Measurements from ENCODE around the gene TIPRL. TPM values are rescaled to one million over a fixed set of nuclear protein-coding genes. Genes with fewer than 3 reads are reported as not detected.
A peak's percentile ranks its signal among the peaks of the same experiment; 100 is the strongest.
"Not testable (repeated sequence)": the region's sequence is repeated elsewhere in the genome, so short reads cannot be mapped to it uniquely, and the experiment has no call there.

The TIPRL gene
- total RNA-seq, 1 experiment from 2014 or later = 41.5 TPM

DNA sequence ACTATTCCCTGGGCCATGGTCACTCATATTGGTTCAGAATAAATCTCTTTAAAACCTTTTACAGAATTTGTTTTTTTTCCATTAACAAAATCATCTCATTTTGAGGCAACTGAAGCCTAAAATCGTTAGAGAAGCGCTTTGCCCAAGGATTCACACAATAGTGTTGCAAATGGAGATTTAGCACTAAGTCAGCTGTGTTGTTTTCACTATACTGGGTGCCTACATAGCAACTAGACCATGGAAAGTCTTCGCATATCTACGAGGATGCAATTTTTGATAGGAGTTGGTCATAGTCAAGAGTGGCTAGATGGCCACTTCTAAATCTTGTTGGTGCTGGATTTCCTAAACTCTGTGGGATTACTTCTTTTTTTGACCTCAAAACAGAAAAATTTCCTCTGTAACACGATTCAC lies 530 bp upstream of the TIPRL start:
- Histone ChIP-seq H3K9me3 (replicated peaks) (no peaks in the 10 kb centered on the region), H3K36me3 (no peaks in the 10 kb centered on the region), H3K27ac (peak overlapping the region; percentile 75), H3K4me1 (peaks cover 6% of the 10 kb centered on the region), H3K27me3 (no peaks in the 10 kb centered on the region), H3K4me3 (peak overlapping the region; percentile 87)
- no peak for DNase-seq

GRCh38 chr1:168179438-168180147 lies 831 bp downstream of the TIPRL start:
- Histone ChIP-seq H3K27me3 (no peaks in the 10 kb centered on the region), H3K4me1 (peaks cover 6% of the 10 kb centered on the region), H3K4me3 (peak overlapping the region; percentile 87), H3K27ac (peak overlapping the region; percentile 75), H3K36me3 (no peaks in the 10 kb centered on the region), H3K9me3 (replicated peaks) (no peaks in the 10 kb centered on the region)
- peak in 1 of 2 experiments; percentile 14 for DNase-seq

GRCh38 chr1:168180148-168180524 lies 1.4 kb downstream of the TIPRL start:
- peak in 1 of 2 experiments; percentile 22 for DNase-seq
- Histone ChIP-seq H3K9me3 (replicated peaks) (no peaks in the 10 kb centered on the region), H3K4me3 (peak overlapping the region; percentile 87), H3K27ac (no peak overlapping the region), H3K36me3 (peaks cover 2% of the 10 kb centered on the region; the same call in 1 of the 2 replicates), H3K27me3 (no peaks in the 10 kb centered on the region), H3K4me1 (peaks cover 6% of the 10 kb centered on the region)

- H3K36me3 ChIP-seq; H3K4me1 ChIP-seq; H3K27ac ChIP-seq; H3K27me3 ChIP-seq; H3K4me3 ChIP-seq; H3K9me3 ChIP-seq (replicated peaks); DNase-seq: not testable (repeated sequence)
Observed at GRCh38 chr1:168181063-168181720, 2.4 kb downstream of the TIPRL start.

DNA sequence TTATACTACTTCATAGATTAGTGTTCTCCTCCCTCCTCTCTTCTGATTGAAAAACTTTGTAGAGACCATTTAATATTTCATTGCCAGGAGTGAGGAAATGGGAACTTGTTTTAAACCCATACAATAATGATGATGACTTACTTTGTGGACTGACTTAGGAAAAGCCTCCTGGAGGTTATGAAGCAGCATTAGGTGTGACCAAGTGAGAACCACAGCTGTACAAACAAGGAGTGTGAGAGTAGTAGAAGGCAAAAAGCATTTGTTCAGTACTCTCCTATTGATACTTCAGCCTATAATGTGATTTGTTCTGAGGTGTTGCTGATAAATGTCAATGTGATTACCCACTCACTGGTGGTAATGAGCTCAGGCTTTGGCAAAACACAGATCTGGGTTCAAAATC lies 8.4 kb downstream of the TIPRL start:
- Histone ChIP-seq H3K9me3 (replicated peaks) (no peaks in the 10 kb centered on the region), H3K27ac (peak overlapping the region; percentile 28), H3K36me3 (peaks cover 24% of the 10 kb centered on the region), H3K4me1 (no peaks in the 10 kb centered on the region), H3K4me3 (no peak overlapping the region), H3K27me3 (no peaks in the 10 kb centered on the region)
- DNase-seq = peak in 1 of 2 experiments; percentile 34

DNA sequence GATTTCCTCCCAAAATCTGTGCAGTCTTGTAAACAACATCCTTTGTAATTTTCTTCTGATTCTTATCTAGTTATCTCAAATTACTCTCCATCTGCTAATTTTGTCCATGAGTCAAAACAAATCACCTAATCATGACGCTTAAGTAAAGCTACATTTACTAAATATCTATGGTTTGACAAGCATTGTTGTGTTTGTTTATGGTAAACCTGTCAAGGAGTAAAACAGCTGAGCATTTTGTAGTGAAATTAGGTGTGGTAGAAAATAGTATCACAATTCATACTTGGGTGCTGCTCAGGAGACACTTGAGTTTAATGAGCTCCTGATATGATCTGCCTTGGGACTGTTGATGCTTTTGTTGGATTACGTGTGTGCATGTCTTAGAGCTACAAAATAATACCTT lies 11.6 kb downstream of the TIPRL start:
- peaks cover 21% of the 10 kb centered on the region for H3K36me3 ChIP-seq
- DNase-seq = no peak
- no peaks in the 10 kb centered on the region for H3K4me1 ChIP-seq
- no peak overlapping the region for H3K27ac ChIP-seq
- H3K9me3 ChIP-seq (replicated peaks) = no peaks in the 10 kb centered on the region
- H3K27me3 ChIP-seq = no peaks in the 10 kb centered on the region
- no peak overlapping the region for H3K4me3 ChIP-seq

- DNase-seq = no peak
- Histone ChIP-seq H3K27ac (no peak overlapping the region), H3K9me3 (replicated peaks) (no peaks in the 10 kb centered on the region), H3K27me3 (no peaks in the 10 kb centered on the region), H3K4me3 (no peak overlapping the region), H3K36me3 (peaks cover 28% of the 10 kb centered on the region), H3K4me1 (no peaks in the 10 kb centered on the region)
Observed at GRCh38 chr1:168195199-168196135, 16.7 kb downstream of the TIPRL start.

DNA sequence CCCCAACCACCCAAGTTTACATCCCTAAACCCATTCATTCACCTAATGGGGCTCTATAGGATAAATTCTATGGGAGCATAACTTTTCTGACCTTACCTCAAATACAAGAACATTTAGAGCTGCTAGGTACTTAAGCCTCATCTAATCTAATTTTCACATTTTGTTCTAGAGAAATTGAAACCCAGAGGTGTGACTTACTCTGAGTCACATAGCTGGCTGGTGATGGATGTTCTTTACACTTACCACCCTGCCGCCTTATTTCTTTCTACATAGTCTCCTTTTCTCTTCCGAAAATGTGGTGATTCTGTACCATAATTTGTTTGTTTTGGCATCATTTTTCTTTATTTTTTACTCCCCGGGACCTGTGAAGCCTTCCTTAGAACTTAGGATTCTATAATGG lies 20.3 kb downstream of the TIPRL start:
- no peaks in the 10 kb centered on the region for H3K9me3 ChIP-seq (replicated peaks)
- no peaks in the 10 kb centered on the region for H3K27me3 ChIP-seq
- peaks cover 29% of the 10 kb centered on the region for H3K36me3 ChIP-seq
- no peak overlapping the region for H3K4me3 ChIP-seq
- no peak overlapping the region for H3K27ac ChIP-seq
- DNase-seq = no peak
- no peaks in the 10 kb centered on the region for H3K4me1 ChIP-seq

GRCh38 chr1:168202941-168203654 lies 24.3 kb downstream of the TIPRL start:
- Histone ChIP-seq H3K27me3 (no peaks in the 10 kb centered on the region), H3K36me3 (peaks cover 21% of the 10 kb centered on the region), H3K4me1 (no peaks in the 10 kb centered on the region), H3K4me3 (no peak overlapping the region), H3K9me3 (replicated peaks) (0 out of 2 replicates have a peak, but pooled peaks cover 2% of the 10 kb centered on the region), H3K27ac (no peak overlapping the region)
- no peak for DNase-seq

DNA sequence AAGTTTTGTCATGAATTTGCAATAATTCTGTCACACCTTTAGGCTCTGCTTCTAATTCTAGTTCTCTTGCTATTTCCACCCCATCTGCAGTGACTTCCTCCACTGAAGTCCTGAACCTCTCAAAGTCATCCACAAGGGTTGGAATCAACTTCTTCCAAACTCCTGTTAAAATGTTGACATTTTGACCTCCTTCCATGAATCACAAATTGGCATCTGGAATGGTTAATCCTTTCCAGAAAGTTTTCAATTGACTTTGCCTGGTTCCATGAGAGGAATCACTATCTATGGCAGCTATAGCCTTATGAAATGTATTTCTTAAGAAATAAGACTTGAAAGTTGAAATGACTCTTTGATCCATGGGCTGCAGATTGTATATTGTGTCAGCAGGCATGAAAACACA lies 27.3 kb downstream of the TIPRL start:
- no peak overlapping the region for H3K27ac ChIP-seq
- no peaks in the 10 kb centered on the region for H3K27me3 ChIP-seq
- no peak for DNase-seq
- H3K36me3 ChIP-seq = peaks cover 10% of the 10 kb centered on the region
- no peaks in the 10 kb centered on the region for H3K4me1 ChIP-seq
- H3K4me3 ChIP-seq = no peak overlapping the region
- H3K9me3 ChIP-seq (replicated peaks) = 0 out of 2 replicates have a peak, but pooled peaks cover 2% of the 10 kb centered on the region

- not testable (repeated sequence) for H3K4me3 ChIP-seq; H3K4me1 ChIP-seq; DNase-seq; H3K27me3 ChIP-seq; H3K27ac ChIP-seq; H3K9me3 ChIP-seq (replicated peaks); H3K36me3 ChIP-seq
Observed at GRCh38 chr1:168207673-168208072, 28.9 kb downstream of the TIPRL start.

DNA sequence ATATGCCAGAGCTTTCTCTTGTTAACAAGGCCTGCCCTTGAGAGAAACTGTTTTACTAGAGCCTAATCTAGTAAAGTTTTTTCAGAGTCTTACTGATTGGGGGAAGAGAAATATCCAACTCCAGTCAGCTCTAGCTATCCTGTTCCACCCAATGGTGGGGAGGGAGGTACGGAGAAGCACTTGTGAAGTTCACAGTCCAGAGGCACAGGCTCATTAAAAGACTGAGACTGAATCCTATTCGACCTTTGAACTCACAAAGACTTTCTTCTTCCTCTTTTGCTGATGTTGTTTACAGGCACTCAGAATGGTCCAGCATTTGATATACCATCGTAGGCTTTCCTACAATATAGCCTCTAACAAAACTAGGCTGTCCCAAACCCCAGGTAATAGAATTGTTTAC lies 31.6 kb downstream of the TIPRL start:
- no peaks in the 10 kb centered on the region for H3K27me3 ChIP-seq
- no peak for DNase-seq

GRCh38 chr1:168213349-168213748 lies 34.6 kb downstream of the TIPRL start:
- Histone ChIP-seq H3K4me1 (no peaks in the 10 kb centered on the region), H3K36me3 (no peaks in the 10 kb centered on the region), H3K27ac (no peak overlapping the region), H3K9me3 (replicated peaks) (no peaks in the 10 kb centered on the region), H3K27me3 (no peaks in the 10 kb centered on the region), H3K4me3 (no peak overlapping the region)
- DNase-seq = no peak

More for the DNA sequence above, 31.6 kb downstream of the TIPRL start:
- H3K36me3 ChIP-seq = no peaks in the 10 kb centered on the region
- H3K4me1 ChIP-seq = no peaks in the 10 kb centered on the region
- H3K9me3 ChIP-seq (replicated peaks) = 0 out of 2 replicates have a peak, but pooled peaks cover 2% of the 10 kb centered on the region
- no peak overlapping the region for H3K4me3 ChIP-seq
- H3K27ac ChIP-seq = no peak overlapping the region

GRCh38 chr1:168216171-168216570 lies 37.4 kb downstream of the TIPRL start:
- Histone ChIP-seq H3K36me3 (no peaks in the 10 kb centered on the region), H3K27me3 (no peaks in the 10 kb centered on the region), H3K27ac (no peak overlapping the region), H3K9me3 (replicated peaks) (no peaks in the 10 kb centered on the region), H3K4me3 (no peak overlapping the region), H3K4me1 (peaks cover 5% of the 10 kb centered on the region; the same call in 1 of the 2 replicates)
- DNase-seq = no peak
